GM23248 (cell line): ENCODE measurements around the gene ZNF410. TPM values are rescaled to one million over a fixed set of nuclear protein-coding genes. Genes with fewer than 3 reads are reported as not detected.
"Not testable (repeated sequence)": the region's sequence is repeated elsewhere in the genome, so short reads cannot be mapped to it uniquely, and the experiment has no call there.

Experiments used
- DNase-seq: peaks from one replicate; pipeline ENCODE4 v3.0.0-alpha.2; 2015
- H2AFZ ChIP-seq: fragments of 200-600 bp; sonication (generic); 2 replicates; pipeline ENCODE4 v1.6.1; 2016; ENCODE audit warnings: antibody characterized with exemption
- H3F3A ChIP-seq: fragments of 200-600 bp; sonication (generic); 2 replicates; pipeline ENCODE4 v1.6.1; 2016; ENCODE audit warnings: mild to moderate bottlenecking, antibody characterized with exemption, mixed run types; ENCODE audit not compliant: insufficient read depth
- H3K27ac ChIP-seq: fragments of 200-600 bp; sonication (generic); 2 replicates; pipeline ENCODE4 v1.5.1; 2016; ENCODE audit warnings: mild to moderate bottlenecking
- H3K27me3 ChIP-seq: fragments of 200-600 bp; sonication (generic); replicated peaks from 2 replicates; pipeline ENCODE4 v1.6.1; 2016; ENCODE audit warnings: mild to moderate bottlenecking; ENCODE audit not compliant: insufficient read depth
- H3K36me3 ChIP-seq: fragments of 200-600 bp; sonication (generic); 2 replicates; pipeline ENCODE4 v1.6.1; 2016; ENCODE audit warnings: low read depth, mild to moderate bottlenecking
- H3K4me1 ChIP-seq: fragments of 200-600 bp; sonication (generic); 2 replicates; pipeline ENCODE4 v1.6.1; 2016; ENCODE audit warnings: mild to moderate bottlenecking; ENCODE audit not compliant: insufficient read depth
- H3K4me2 ChIP-seq: fragments of 200-600 bp; sonication (generic); one replicate; pipeline ENCODE4 v1.6.1; 2016; ENCODE audit warnings: mild to moderate bottlenecking; ENCODE audit not compliant: unreplicated experiment
- H3K4me3 ChIP-seq: fragments of 200-600 bp; sonication (generic); 2 replicates; pipeline ENCODE4 v1.5.1; 2016; ENCODE audit warnings: mild to moderate bottlenecking
- H3K79me2 ChIP-seq: fragments of 200-600 bp; sonication (generic); 2 replicates; pipeline ENCODE4 v1.6.1; 2016; ENCODE audit warnings: mild to moderate bottlenecking; ENCODE audit not compliant: insufficient read depth
- H3K9ac ChIP-seq: fragments of 200-600 bp; sonication (generic); 2 replicates; pipeline ENCODE4 v1.6.1; 2016; ENCODE audit warnings: mild to moderate bottlenecking
- H3K9me2 ChIP-seq: fragments of 200-600 bp; sonication (generic); 2 replicates; pipeline ENCODE4 v1.6.1; 2016; ENCODE audit warnings: mixed run types, mild to moderate bottlenecking, moderate library complexity; ENCODE audit not compliant: insufficient read depth
- H3K9me3 ChIP-seq: fragments of 200-600 bp; sonication (generic); one replicate; pipeline ENCODE4 v1.6.1; 2017; ENCODE audit warnings: low read depth
- H4K20me1 ChIP-seq: fragments of 200-600 bp; sonication (generic); 2 replicates; pipeline ENCODE4 v1.6.0; 2016; ENCODE audit not compliant: insufficient read depth
- EZH2 ChIP-seq: fragments of 200-600 bp; sonication (generic); IDR thresholded peaks from 2 replicates; pipeline ENCODE4 v1.6.1; 2018; ENCODE audit warnings: antibody characterized with exemption, mild to moderate bottlenecking; ENCODE audit not compliant: insufficient read depth, poor library complexity, severe bottlenecking
- EZH2phosphoT487 ChIP-seq: fragments of 200-600 bp; sonication (generic); IDR thresholded peaks from 2 replicates; pipeline ENCODE4 v1.6.1; 2018; ENCODE audit warnings: antibody characterized with exemption, moderate library complexity, mild to moderate bottlenecking, low read depth; ENCODE audit not compliant: insufficient read depth
- WGBS, 2 experiments: methylation state at CpG; one replicate each; pipeline ENCODE4 v1.1.6; 2015 to 2017; ENCODE audit warnings: low lambda C conversion rate in 2 of 2, low coverage in 1 of 2; ENCODE audit errors: missing lambda C conversion rate in 2 of 2; 5-methylcytosine and 5-hydroxymethylcytosine counted together
- in situ Hi-C: fragments of 300-500 bp; cut with MboI; formaldehyde crosslinking; loops from 2 replicates; pipeline ENCODE4 v1.15.0; 2020
- polyA plus RNA-seq: library from polyadenylated mRNA; unstranded; fragments of >200 nt; fragmentation: Nextera tagmentation; extraction: Ambion mirVana; gene quantifications from 2 replicates; pipeline ENCODE4 v1.2.1, GENCODE V29; 2016
- total RNA-seq: library from RNA; depleted of rRNA; stranded (reverse); fragments of >200 nt; shearing (Covaris generic); gene quantifications from 2 replicates; pipeline ENCODE4 v1.2.3, GENCODE V29; 2014

ZNF410 gene
- total and polyA plus RNA-seq, 2 experiments from 2014 or later: 54.1 to 64.6 TPM

GRCh38 chr14:73861073-73861472 is 25.6 kb upstream of the ZNF410 start:
- Histone ChIP-seq H3K9me2 (no peaks in the 10 kb centered on the region), H3K27ac (no peak overlapping the region), H3F3A (no peaks in the 10 kb centered on the region), H3K4me1 (no peaks in the 10 kb centered on the region), H3K9ac (no peak overlapping the region), H3K4me3 (no peak overlapping the region), H4K20me1 (no peaks in the 10 kb centered on the region), H3K36me3 (peaks cover 16% of the 10 kb centered on the region; the same call in 1 of the 2 replicates), H3K9me3 (no peaks in the 10 kb centered on the region), H2AFZ (no peak overlapping the region), H3K27me3 (no peaks in the 10 kb centered on the region), H3K4me2 (no peak overlapping the region), H3K79me2 (no peaks in the 10 kb centered on the region)
- no peak for DNase-seq
- in situ Hi-C loops: no loop called here
- TF ChIP-seq EZH2phosphoT487 (no peak), EZH2 (no peak)
- 97 to 98% methylated on average over 5 of the region's 5 CpGs for WGBS, 2 experiments

- Histone ChIP-seq H3K27me3 (no peaks in the 10 kb centered on the region), H3K4me2 (no peak overlapping the region), H2AFZ (no peak overlapping the region), H3K9ac (no peak overlapping the region), H3K27ac (no peak overlapping the region), H3K4me3 (no peak overlapping the region), H3K4me1 (no peaks in the 10 kb centered on the region), H3F3A (no peaks in the 10 kb centered on the region), H4K20me1 (no peaks in the 10 kb centered on the region), H3K9me2 (no peaks in the 10 kb centered on the region), H3K79me2 (no peaks in the 10 kb centered on the region), H3K9me3 (no peaks in the 10 kb centered on the region), H3K36me3 (peaks cover 16% of the 10 kb centered on the region; the same call in 1 of the 2 replicates)
- 93 to 98% methylated on average over 8 of the region's 8 CpGs for WGBS, 2 experiments
- DNase-seq: no peak
- TF ChIP-seq EZH2 (no peak), EZH2phosphoT487 (no peak)
- in situ Hi-C loops: no loop called here
Measured at GRCh38 chr14:73862480-73862879, 24.2 kb upstream of the ZNF410 start.

- H3K4me1 ChIP-seq: no peaks in the 10 kb centered on the region
- H3K27me3 ChIP-seq: no peaks in the 10 kb centered on the region
- no peaks in the 10 kb centered on the region for H3K79me2 ChIP-seq
- WGBS, 2 experiments: 95 to 97% methylated on average over 2 of the region's 2 CpGs
- no peak for TF ChIP-seq EZH2
- no peak for TF ChIP-seq EZH2phosphoT487
- in situ Hi-C loops: no loop called here
- H3K9me3 ChIP-seq: no peaks in the 10 kb centered on the region
- no peaks in the 10 kb centered on the region for H3K9me2 ChIP-seq
- H3K27ac ChIP-seq: no peak overlapping the region
- no peak for DNase-seq
- H3K36me3 ChIP-seq: peaks cover 16% of the 10 kb centered on the region; the same call in 1 of the 2 replicates
- no peak overlapping the region for H2AFZ ChIP-seq
- no peak overlapping the region for H3K9ac ChIP-seq
- no peaks in the 10 kb centered on the region for H4K20me1 ChIP-seq
- H3F3A ChIP-seq: no peaks in the 10 kb centered on the region
- no peak overlapping the region for H3K4me2 ChIP-seq
- no peak overlapping the region for H3K4me3 ChIP-seq
Measured at GRCh38 chr14:73863209-73863608, 23.4 kb upstream of the ZNF410 start.

GRCh38 chr14:73865534-73866113 is 21.0 kb upstream of the ZNF410 start:
- Histone ChIP-seq H3K36me3 (peaks cover 16% of the 10 kb centered on the region; the same call in 1 of the 2 replicates), H3K9me3 (no peaks in the 10 kb centered on the region), H3F3A (no peaks in the 10 kb centered on the region), H2AFZ (no peak overlapping the region), H3K27ac (no peak overlapping the region), H3K4me2 (no peak overlapping the region), H3K79me2 (no peaks in the 10 kb centered on the region), H3K4me3 (no peak overlapping the region), H3K4me1 (no peaks in the 10 kb centered on the region), H3K9ac (no peak overlapping the region), H3K27me3 (no peaks in the 10 kb centered on the region), H3K9me2 (no peaks in the 10 kb centered on the region), H4K20me1 (no peaks in the 10 kb centered on the region)
- DNase-seq: no peak
- WGBS, 2 experiments: 86 to 88% methylated on average over 8 of the region's 8 CpGs
- TF ChIP-seq EZH2phosphoT487: no peak
- TF ChIP-seq EZH2: no peak
- in situ Hi-C loops: no loop called here

DNA sequence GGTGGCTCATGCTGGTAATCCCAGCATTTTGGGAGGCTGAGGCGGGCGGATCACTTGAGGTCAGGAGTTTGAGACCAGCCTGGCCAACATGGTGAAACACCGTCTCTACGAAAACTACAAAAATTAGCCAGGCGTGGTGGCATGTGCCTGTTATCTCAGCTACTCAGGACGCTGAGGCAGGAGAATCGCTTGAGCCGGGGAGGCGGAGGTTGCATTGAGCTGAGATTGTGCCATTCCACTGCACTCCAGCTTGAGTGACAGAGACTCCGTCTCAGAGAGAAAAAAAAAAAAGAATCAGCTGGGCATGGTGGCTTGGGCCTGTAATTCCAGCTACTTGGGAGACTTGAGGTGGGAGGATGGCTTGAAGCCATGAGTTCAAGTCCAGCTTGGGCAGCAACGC is 16.9 kb upstream of the ZNF410 start:
- H3K4me3 ChIP-seq, H3K9me2 ChIP-seq, H2AFZ ChIP-seq, H3K36me3 ChIP-seq, in situ Hi-C loops, H4K20me1 ChIP-seq, H3K79me2 ChIP-seq, H3K9me3 ChIP-seq, H3F3A ChIP-seq, DNase-seq, H3K4me2 ChIP-seq, H3K27ac ChIP-seq, H3K27me3 ChIP-seq, H3K4me1 ChIP-seq, H3K9ac ChIP-seq: not testable (repeated sequence)
- 96% methylated on average over 11 of the region's 11 CpGs for WGBS, 2 experiments
